Mesangial cell (primary cell): ENCODE data around the gene SPATA31A1. TPM values are rescaled to one million over a fixed set of nuclear protein-coding genes. Genes with fewer than 3 reads are reported as not detected.

Source experiments
- total RNA-seq: library from RNA; depleted of rRNA; stranded (reverse); fragments of >200 nt; gene quantifications from 2 replicates; pipeline ENCODE4 v1.2.3, GENCODE V29; 2015

SPATA31A1 gene
- not detected in 2 replicates for total RNA-seq

DNA sequence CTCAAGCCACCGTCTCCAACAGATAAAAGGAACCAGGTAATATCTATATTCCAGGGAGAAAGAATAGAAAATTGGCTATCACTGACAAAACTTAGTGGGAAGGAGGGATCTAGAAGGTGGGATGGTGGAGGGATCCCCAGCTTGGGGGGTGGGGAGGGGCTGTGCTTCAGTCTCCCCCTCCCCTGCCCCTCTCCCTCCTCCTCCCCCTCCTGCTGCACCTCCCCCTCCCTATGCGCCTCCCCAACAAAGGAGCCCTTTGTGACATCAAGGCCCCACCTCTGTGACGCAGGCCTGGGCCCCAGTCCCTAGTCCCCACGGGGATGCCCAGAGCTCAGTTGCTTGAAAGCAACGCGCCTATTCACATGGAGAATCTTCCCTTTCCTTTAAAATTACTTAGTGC lies at the start of gene SPATA31A1:
SPATA31A1 (plus strand) TSS at position 301 of the 400 bp plus-strand sequence; CDS start at position 363, 62 bp downstream.

Other genes with a start within 250 kb of the SPATA31A1 start
- gene CNTNAP3, start 67.5 kb upstream of the SPATA31A1 start, total RNA-seq = 13.5 and 23.5 TPM in 2 replicates